ENCODE results near the gene SMARCA2.

Gene SMARCA2

DNA sequence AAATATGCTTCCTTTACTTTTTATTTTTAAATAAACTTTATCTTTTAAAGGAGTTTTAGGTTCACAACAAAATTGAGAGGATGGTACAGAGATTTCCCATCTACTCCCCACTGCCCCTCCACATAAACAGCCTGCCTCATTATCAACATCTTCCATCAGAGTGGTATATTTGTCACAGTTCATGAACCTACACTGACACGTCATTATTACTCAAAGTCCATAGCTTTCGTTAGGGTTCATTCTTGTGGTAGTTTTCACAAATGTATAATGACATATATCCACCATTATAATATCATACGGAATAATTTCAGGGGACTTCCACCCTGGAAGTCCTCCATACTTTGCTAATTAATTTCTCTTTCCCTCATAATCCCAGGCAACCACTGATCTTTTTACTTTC is 204.9 kb downstream of the SMARCA2 start:
- POLR2A ChIA-PET: no interaction called here
- CTCF ChIA-PET: no interaction called here
- no peak for TF ChIP-seq ELF4 (IDR thresholded peaks at IDR 0.05)
- TF ChIP-seq FOXK2 (IDR thresholded peaks at IDR 0.05): no peak
- TF ChIP-seq ARNT (IDR thresholded peaks at IDR 0.05): no peak
- no peak for TF ChIP-seq HDGF (IDR thresholded peaks at IDR 0.05; ENCODE audit: borderline replicate concordance)
- no peak for TF ChIP-seq FOXA1 (IDR thresholded peaks at IDR 0.05)
- no peak for TF ChIP-seq SUZ12 (IDR thresholded peaks at IDR 0.05)
- no peak for DNase-seq (ENCODE audit: extremely low spot score)

- ChIA-PET CTCF (no interaction called here), POLR2A (no interaction called here)
- no peak for DNase-seq (ENCODE audit: extremely low spot score)
- TF ChIP-seq, protein P1, sequence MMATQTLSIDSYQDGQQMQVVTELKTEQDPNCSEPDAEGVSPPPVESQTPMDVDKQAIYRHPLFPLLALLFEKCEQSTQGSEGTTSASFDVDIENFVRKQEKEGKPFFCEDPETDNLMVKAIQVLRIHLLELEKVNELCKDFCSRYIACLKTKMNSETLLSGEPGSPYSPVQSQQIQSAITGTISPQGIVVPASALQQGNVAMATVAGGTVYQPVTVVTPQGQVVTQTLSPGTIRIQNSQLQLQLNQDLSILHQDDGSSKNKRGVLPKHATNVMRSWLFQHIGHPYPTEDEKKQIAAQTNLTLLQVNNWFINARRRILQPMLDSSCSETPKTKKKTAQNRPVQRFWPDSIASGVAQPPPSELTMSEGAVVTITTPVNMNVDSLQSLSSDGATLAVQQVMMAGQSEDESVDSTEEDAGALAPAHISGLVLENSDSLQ (IDR thresholded peaks at IDR 0.05): no peak
- no peak for TF ChIP-seq ELF4 (IDR thresholded peaks at IDR 0.05)
- no peak for TF ChIP-seq HDGF (IDR thresholded peaks at IDR 0.05; ENCODE audit: borderline replicate concordance)
- no peak for TF ChIP-seq CTBP1 (IDR thresholded peaks at IDR 0.05; ENCODE audit: borderline replicate concordance)
- TF ChIP-seq LEF1 (IDR thresholded peaks at IDR 0.05; ENCODE audit: borderline replicate concordance): no peak
- TF ChIP-seq SUZ12 (IDR thresholded peaks at IDR 0.05): no peak
- TF ChIP-seq SP1 (IDR thresholded peaks at IDR 0.05): no peak
- no peak for TF ChIP-seq FOXM1 (IDR thresholded peaks at IDR 0.05; ENCODE audit: borderline replicate concordance)
- TF ChIP-seq FOXA1 (IDR thresholded peaks at IDR 0.05): no peak
These were observed 212.2 kb downstream of the SMARCA2 start for GRCh38 chr9:2227144-2227867.

DNA sequence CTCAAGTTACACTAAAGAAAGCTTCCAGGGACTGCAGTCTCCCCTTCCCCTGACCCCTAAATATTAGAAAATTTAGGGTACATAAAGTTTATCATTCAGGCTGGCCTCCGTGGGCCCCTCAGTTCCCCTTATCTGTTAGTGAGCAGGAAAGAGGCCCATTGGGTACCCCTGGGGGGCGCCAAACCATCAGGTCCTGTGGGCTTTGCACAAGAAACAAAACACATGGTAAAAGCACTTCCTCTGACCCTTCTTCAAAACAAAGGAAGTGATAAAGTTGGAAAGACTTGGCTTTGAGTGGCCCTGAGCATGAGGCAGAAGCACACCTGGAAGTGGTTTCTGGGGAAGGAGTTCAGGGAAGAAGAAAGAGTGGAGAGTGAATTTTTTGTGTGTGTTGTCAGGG is 213.0 kb downstream of the SMARCA2 start:
- ChIA-PET POLR2A (no interaction called here), CTCF (no interaction called here)
- TF ChIP-seq ARNT (IDR thresholded peaks at IDR 0.05) (no peak), NFRKB (IDR thresholded peaks at IDR 0.05) (no peak), ZNF384 (IDR thresholded peaks at IDR 0.05) (no peak), SUZ12 (IDR thresholded peaks at IDR 0.05) (no peak), HDGF (IDR thresholded peaks at IDR 0.05; ENCODE audit: borderline replicate concordance) (no peak), BHLHE40 (IDR thresholded peaks at IDR 0.05; ENCODE audit: borderline replicate concordance) (no peak), FOXA1 (IDR thresholded peaks at IDR 0.05) (no peak), TARDBP (IDR thresholded peaks at IDR 0.05) (no peak), FOXK2 (IDR thresholded peaks at IDR 0.05) (no peak), ELF4 (IDR thresholded peaks at IDR 0.05) (no peak), FOXM1 (IDR thresholded peaks at IDR 0.05; ENCODE audit: borderline replicate concordance) (no peak)
- no peak for DNase-seq (ENCODE audit: extremely low spot score)

DNA sequence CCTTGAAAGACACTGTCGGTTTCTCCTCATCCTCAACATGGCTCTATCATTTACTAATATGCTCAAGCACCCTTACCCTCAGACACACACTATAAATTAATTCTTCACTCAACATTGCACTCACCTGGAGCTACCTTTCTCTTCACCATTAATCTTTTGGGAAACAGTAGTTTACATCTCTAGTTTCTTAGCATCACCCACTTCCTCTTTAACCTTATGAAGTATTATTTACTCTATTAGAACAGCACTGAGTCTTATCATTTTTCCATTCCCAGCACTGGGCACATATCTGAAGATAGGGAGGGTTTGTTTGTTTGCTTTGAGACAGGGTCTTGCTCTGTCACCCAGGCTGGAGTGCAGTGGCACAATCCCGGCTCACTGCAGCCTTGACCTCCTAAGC is 213.5 kb downstream of the SMARCA2 start:
- TF ChIP-seq NFRKB (IDR thresholded peaks at IDR 0.05) (no peak), SUZ12 (IDR thresholded peaks at IDR 0.05) (no peak), FOXA1 (IDR thresholded peaks at IDR 0.05) (no peak), TARDBP (IDR thresholded peaks at IDR 0.05) (no peak)
- ChIA-PET POLR2A (no interaction called here), CTCF (no interaction called here)
- DNase-seq (ENCODE audit: extremely low spot score): no peak

- CTCF ChIA-PET: no interaction called here
- POLR2A ChIA-PET: no interaction called here
- TF ChIP-seq ZNF384 (IDR thresholded peaks at IDR 0.05): no peak
- TF ChIP-seq, protein P1 (IDR thresholded peaks at IDR 0.05): no peak
These were observed 214.1 kb downstream of the SMARCA2 start for GRCh38 chr9:2229109-2229721.

GRCh38 chr9:2230362-2230761 is 215.2 kb downstream of the SMARCA2 start:
- DNase-seq (ENCODE audit: extremely low spot score): no peak
- ChIA-PET POLR2A (no interaction called here), CTCF (no interaction called here)
- TF ChIP-seq SP1 (IDR thresholded peaks at IDR 0.05): no peak
- TF ChIP-seq NFRKB (IDR thresholded peaks at IDR 0.05): no peak
- TF ChIP-seq ARNT (IDR thresholded peaks at IDR 0.05): no peak
- no peak for TF ChIP-seq TARDBP (IDR thresholded peaks at IDR 0.05)
- TF ChIP-seq FOXK2 (IDR thresholded peaks at IDR 0.05): no peak
- TF ChIP-seq SUZ12 (IDR thresholded peaks at IDR 0.05): no peak
- TF ChIP-seq ELF4 (IDR thresholded peaks at IDR 0.05): no peak
- no peak for TF ChIP-seq ZNF384 (IDR thresholded peaks at IDR 0.05)
- TF ChIP-seq BHLHE40 (IDR thresholded peaks at IDR 0.05; ENCODE audit: borderline replicate concordance): no peak
- TF ChIP-seq, protein P1 (IDR thresholded peaks at IDR 0.05): no peak
- no peak for TF ChIP-seq HDGF (IDR thresholded peaks at IDR 0.05; ENCODE audit: borderline replicate concordance)
- no peak for TF ChIP-seq L3MBTL2 (conservative IDR thresholded peaks at IDR 0.05)

More at GRCh38 chr9:2229109-2229721, 214.1 kb downstream of the SMARCA2 start:
- no peak for DNase-seq (ENCODE audit: extremely low spot score)

DNA sequence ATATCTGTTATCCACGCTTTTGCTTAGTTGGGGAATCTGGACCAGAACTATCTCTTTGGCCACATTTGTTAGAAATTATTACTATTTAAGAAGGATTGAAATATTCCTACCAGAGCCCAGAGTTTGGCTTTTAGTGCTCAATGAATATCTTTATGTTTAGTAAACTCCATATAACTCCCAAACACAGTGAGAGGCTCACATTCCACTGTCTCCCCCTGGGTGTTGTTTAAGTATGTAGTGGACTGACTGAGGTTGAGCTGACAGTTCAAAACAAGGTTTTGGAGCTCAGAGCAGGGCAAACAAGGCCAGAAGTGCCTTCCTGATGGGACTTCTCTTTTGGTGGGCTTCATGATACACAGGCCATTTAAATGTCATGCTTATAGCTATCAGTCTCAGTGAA is 216.0 kb downstream of the SMARCA2 start:
- POLR2A ChIA-PET: no interaction called here
- DNase-seq (ENCODE audit: extremely low spot score): no peak
- CTCF ChIA-PET: no interaction called here
- TF ChIP-seq SUZ12 (IDR thresholded peaks at IDR 0.05): no peak
- TF ChIP-seq LEF1 (IDR thresholded peaks at IDR 0.05; ENCODE audit: borderline replicate concordance): no peak
- TF ChIP-seq ARNT (IDR thresholded peaks at IDR 0.05): no peak
- no peak for TF ChIP-seq FOXM1 (IDR thresholded peaks at IDR 0.05; ENCODE audit: borderline replicate concordance)
- TF ChIP-seq CTBP1 (IDR thresholded peaks at IDR 0.05; ENCODE audit: borderline replicate concordance): no peak
- TF ChIP-seq ZNF384 (IDR thresholded peaks at IDR 0.05): no peak
- no peak for TF ChIP-seq FOXK2 (IDR thresholded peaks at IDR 0.05)

Measured in HEK293T (cell line).